Esophagus muscularis mucosa (tissue), 4 donors: ENCODE data around the gene CRKL. TPM values are rescaled to one million over a fixed set of nuclear protein-coding genes. Genes with fewer than 3 reads are reported as not detected.

Source experiments
- DNase-seq: peaks from one replicate; pipeline ENCODE4 v3.0.0-alpha.2; 2017; ENCODE audit errors: extremely low spot score
- H3K27ac ChIP-seq, 4 donors: fragments of 200-600 bp; sonication (generic); replicated peaks in 1 of 4; 1 replicate in 3 of 4; 2 replicates in 1 of 4; pipeline ENCODE4 v1.5.1; 2016 to 2019; ENCODE audit warnings: mild to moderate bottlenecking in 1 of 4
- H3K27me3 ChIP-seq, 4 donors: fragments of 200-600 bp; sonication (generic); one replicate each; pipeline versions ENCODE4 v1.5.1 to v1.6.0; 2016 to 2019
- H3K36me3 ChIP-seq, 4 donors: fragments of 200-600 bp; sonication (generic); one replicate each; pipeline ENCODE4 v1.5.1; 2016 to 2019
- H3K4me1 ChIP-seq, 4 donors: fragments of 200-600 bp; sonication (generic); one replicate each; pipeline ENCODE4 v1.5.1; 2016 to 2019
- H3K4me3 ChIP-seq, 4 donors: fragments of 200-600 bp; sonication (generic); 1 replicate in 2 of 4; 2 replicates in 2 of 4; pipeline ENCODE4 v1.5.1; 2016 to 2019; ENCODE audit warnings: mild to moderate bottlenecking in 4 of 4, moderate library complexity in 1 of 4
- H3K9me3 ChIP-seq, 4 donors: fragments of 200-600 bp; sonication (generic); 1 replicate in 3 of 4; 2 replicates in 1 of 4; pipeline ENCODE4 v1.5.1; 2016 to 2019
- EP300 ChIP-seq: sonication (generic); formaldehyde crosslinking; IDR thresholded peaks from one replicate; pipeline ENCODE4 v1.6.1; 2017; ENCODE audit warnings: antibody characterized with exemption
- POLR2A ChIP-seq: fragments of 450-650 bp; IDR thresholded peaks from one replicate; pipeline ENCODE4 v1.6.1; 2017; ENCODE audit warnings: antibody characterized with exemption, moderate library complexity, mild to moderate bottlenecking, low read depth
- POLR2AphosphoS5 ChIP-seq, 2 donors: sonication (generic); formaldehyde crosslinking; IDR thresholded peaks; one replicate each; pipeline ENCODE4 v1.6.1; 2017; ENCODE audit warnings: antibody characterized with exemption in 2 of 2
- WGBS: methylation state at CpG from one replicate; pipeline ENCODE4 v1.1.5; 2018; 5-methylcytosine and 5-hydroxymethylcytosine counted together
- intact Hi-C: fragments of 100-400 bp; cut with DNase I; formaldehyde crosslinking; loops from one replicate; pipeline ENCODE4 v1.15.1; 2023
- total RNA-seq, 4 donors: library from RNA; depleted of rRNA; stranded (reverse); fragments of >200 nt; gene quantifications; one replicate each; pipeline versions ENCODE4 v1.1.0 to v1.2.1, GENCODE V29; 2016
- TF ChIP-seq, protein P1 (sequence below), 3 experiments: fragments of 200-600 bp in 2 of 3; fragments of 450-650 bp in 1 of 3; sonication (generic) in 2 of 3; IDR thresholded peaks; one replicate each; pipeline ENCODE4 v1.5.1; 2017 to 2019; ENCODE audit warnings: antibody characterized with exemption in 3 of 3, mild to moderate bottlenecking in 2 of 3, moderate library complexity in 1 of 3

The CRKL gene
- total RNA-seq, 4 donors from 2014 or later: 34.9 to 56.2 (median 47.9) TPM

DNA sequence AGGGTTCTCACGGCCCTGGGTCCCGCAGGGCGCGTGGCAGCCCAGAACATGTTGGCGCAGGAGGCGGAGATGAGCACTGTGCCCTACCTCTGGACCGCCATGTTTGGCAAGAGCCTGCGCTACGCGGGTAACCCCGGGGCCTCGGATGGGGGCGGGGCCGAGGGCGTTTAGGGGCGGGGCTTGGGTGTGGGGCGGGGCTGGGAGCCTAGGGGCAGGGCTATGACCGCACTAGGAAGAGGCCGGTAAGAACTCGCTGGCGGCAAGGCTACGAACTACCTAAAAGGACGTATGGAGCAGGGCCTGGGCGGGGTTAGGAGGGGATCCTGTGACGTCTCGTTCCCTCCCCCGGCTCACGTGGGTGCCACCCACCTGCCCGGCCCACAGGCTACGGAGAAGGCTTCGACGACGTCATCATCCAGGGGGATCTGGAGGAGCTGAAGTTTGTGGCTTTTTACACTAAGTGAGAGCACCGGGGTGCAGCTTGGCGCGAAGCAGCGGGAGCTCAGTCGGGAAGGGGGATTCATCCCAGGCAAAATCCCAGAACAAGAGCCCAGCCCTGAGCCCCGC, 62.1 kb downstream of the CRKL start:
- H3K4me1 ChIP-seq: peaks cover 34 to 45% (median 43%) of the 10 kb centered on the region in 4 donors
- no peak for TF ChIP-seq POLR2A
- TF ChIP-seq POLR2AphosphoS5 (IDR thresholded peaks at IDR 0.05): peak; percentile 55 to 61
- DNase-seq: no peak
- H3K27me3 ChIP-seq: no peaks in the 10 kb centered on the region
- peaks cover 0 to 9% (median 6%) of the 10 kb centered on the region in 4 donors for H3K36me3 ChIP-seq
- intact Hi-C loops: no loop called here
- peak overlapping the region; percentile 36 to 51 (median 40) for H3K4me3 ChIP-seq
- peak overlapping the region in 3 of 4 donors; percentile 20 to 94 (median 52) for H3K27ac ChIP-seq
- peaks cover 0 to 8% (median 4%) of the 10 kb centered on the region in 4 donors for H3K9me3 ChIP-seq
- 29% methylated on average over 13 of the region's 39 CpGs for WGBS

DNA sequence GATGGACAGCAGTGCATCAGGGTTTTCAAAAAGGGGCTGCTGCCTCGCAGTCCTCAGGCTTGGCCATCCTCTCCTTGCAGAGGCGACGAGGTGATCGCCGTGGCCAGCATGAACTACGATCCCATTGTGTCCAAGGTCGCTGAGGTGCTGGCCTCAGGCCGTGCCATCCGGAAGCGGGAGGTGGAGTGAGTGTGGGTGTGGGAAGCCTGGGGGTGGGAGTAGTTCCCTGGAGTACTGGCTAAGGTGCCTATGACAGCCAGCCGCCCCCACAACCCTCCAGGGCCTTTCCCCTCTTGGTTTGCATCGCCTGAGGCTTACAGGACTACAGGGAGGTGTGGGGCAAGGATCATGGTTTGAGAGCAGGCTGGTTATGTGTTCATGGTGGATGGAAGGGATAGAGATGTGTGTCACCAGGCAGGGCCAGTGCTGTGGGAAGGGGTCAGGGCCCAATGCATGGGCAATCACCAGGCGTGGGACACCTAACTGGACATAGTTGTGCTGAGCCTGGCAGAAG, 62.8 kb downstream of the CRKL start:
- H3K27ac ChIP-seq: peak overlapping the region in 3 of 4 donors; percentile 20 to 94 (median 52)
- WGBS: 93% methylated on average over 3 of the region's 13 CpGs
- DNase-seq: no peak
- H3K36me3 ChIP-seq: peaks cover 0 to 13% (median 6%) of the 10 kb centered on the region in 4 donors
- no peaks in the 10 kb centered on the region for H3K27me3 ChIP-seq
- peaks cover 0 to 8% (median 4%) of the 10 kb centered on the region in 4 donors for H3K9me3 ChIP-seq
- H3K4me1 ChIP-seq: peaks cover 34 to 45% (median 43%) of the 10 kb centered on the region in 4 donors
- H3K4me3 ChIP-seq: peak overlapping the region; percentile 36 to 51 (median 40)
- no peak for TF ChIP-seq POLR2AphosphoS5 (IDR thresholded peaks at IDR 0.05)
- no peak for TF ChIP-seq EP300
- no peak for TF ChIP-seq POLR2A
- TF ChIP-seq, protein P1, sequence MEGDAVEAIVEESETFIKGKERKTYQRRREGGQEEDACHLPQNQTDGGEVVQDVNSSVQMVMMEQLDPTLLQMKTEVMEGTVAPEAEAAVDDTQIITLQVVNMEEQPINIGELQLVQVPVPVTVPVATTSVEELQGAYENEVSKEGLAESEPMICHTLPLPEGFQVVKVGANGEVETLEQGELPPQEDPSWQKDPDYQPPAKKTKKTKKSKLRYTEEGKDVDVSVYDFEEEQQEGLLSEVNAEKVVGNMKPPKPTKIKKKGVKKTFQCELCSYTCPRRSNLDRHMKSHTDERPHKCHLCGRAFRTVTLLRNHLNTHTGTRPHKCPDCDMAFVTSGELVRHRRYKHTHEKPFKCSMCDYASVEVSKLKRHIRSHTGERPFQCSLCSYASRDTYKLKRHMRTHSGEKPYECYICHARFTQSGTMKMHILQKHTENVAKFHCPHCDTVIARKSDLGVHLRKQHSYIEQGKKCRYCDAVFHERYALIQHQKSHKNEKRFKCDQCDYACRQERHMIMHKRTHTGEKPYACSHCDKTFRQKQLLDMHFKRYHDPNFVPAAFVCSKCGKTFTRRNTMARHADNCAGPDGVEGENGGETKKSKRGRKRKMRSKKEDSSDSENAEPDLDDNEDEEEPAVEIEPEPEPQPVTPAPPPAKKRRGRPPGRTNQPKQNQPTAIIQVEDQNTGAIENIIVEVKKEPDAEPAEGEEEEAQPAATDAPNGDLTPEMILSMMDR (IDR thresholded peaks at IDR 0.05): no peak
- intact Hi-C loops: no loop called here

DNA sequence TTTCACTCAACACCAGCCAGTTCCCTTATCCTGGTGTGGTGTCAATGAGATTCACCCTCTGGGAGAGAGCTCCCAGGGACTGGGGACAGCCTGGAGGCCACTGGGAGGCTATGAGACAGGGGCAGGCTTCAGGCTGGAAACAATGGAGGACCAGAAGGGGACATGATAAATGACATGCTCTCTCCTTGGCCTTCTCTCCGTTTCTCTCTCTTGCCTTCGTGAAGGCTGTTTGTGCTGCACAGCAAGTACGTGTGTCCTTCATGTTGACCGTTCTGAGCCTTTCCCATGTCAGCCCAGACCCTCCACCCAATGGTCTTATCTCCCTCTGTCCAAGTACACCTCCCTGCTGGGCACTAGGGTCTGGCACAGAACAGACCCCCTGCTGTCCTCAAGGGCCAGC, 63.3 kb downstream of the CRKL start:
- Histone ChIP-seq H3K27me3 (no peaks in the 10 kb centered on the region), H3K27ac (peak overlapping the region in 2 of 4 donors; percentile 94), H3K4me3 (no peak overlapping the region), H3K9me3 (peaks cover 0 to 8% (median 4%) of the 10 kb centered on the region in 4 donors), H3K36me3 (peaks cover 0 to 16% (median 9%) of the 10 kb centered on the region in 4 donors), H3K4me1 (peaks cover 34 to 45% (median 43%) of the 10 kb centered on the region in 4 donors)
- intact Hi-C loops: no loop called here
- 84% methylated on average over 4 of the region's 4 CpGs for WGBS
- no peak for DNase-seq
- no peak for TF ChIP-seq POLR2A
- TF ChIP-seq POLR2AphosphoS5 (IDR thresholded peaks at IDR 0.05): no peak
- TF ChIP-seq EP300: no peak
- TF ChIP-seq, protein P1 (IDR thresholded peaks at IDR 0.05): no peak

GRCh38 chr22:20980938-20981722, 63.9 kb downstream of the CRKL start:
- DNase-seq: no peak
- 68% methylated on average over 10 of the region's 10 CpGs for WGBS
- TF ChIP-seq, protein P1 (IDR thresholded peaks at IDR 0.05): no peak
- TF ChIP-seq EP300: no peak
- no peak for TF ChIP-seq POLR2A
- TF ChIP-seq POLR2AphosphoS5 (IDR thresholded peaks at IDR 0.05): no peak
- Histone ChIP-seq H3K27ac (peak overlapping the region; percentile 91 to 95 (median 94)), H3K4me3 (peak overlapping the region; percentile 75 to 97 (median 82)), H3K9me3 (peaks cover 0 to 8% (median 4%) of the 10 kb centered on the region in 4 donors), H3K36me3 (peaks cover 0 to 22% (median 15%) of the 10 kb centered on the region in 4 donors), H3K27me3 (no peaks in the 10 kb centered on the region), H3K4me1 (peaks cover 34 to 45% (median 43%) of the 10 kb centered on the region in 4 donors)
- intact Hi-C loops: no loop called here
